Prostate gland (tissue), 2 donors: ENCODE measurements around the gene CEP112. TPM values are rescaled to one million over a fixed set of nuclear protein-coding genes. Genes with fewer than 3 reads are reported as not detected.

ENCODE experiments used
- DNase-seq: peaks from one replicate; pipeline ENCODE4 v3.0.0-alpha.2; 2019; ENCODE audit warnings: low spot score
- H3K27ac ChIP-seq, 2 donors: fragments of 200-600 bp; sonication (generic); 2 replicates each; pipeline ENCODE4 v1.5.1; 2017 to 2019
- H3K27me3 ChIP-seq: fragments of 200-600 bp; sonication (generic); replicated peaks from 2 replicates; pipeline ENCODE4 v1.5.1; 2019; ENCODE audit not compliant: insufficient read depth
- H3K36me3 ChIP-seq, 2 donors: fragments of 200-600 bp; sonication (generic); 1 replicate in 1 of 2; 2 replicates in 1 of 2; pipeline versions ENCODE4 v1.5.1 to v1.8.1; 2017 to 2019
- H3K4me1 ChIP-seq: fragments of 200-600 bp; sonication (generic); replicated peaks from 2 replicates; pipeline ENCODE4 v1.5.1; 2019
- H3K4me3 ChIP-seq, 2 donors: fragments of 200-600 bp; sonication (generic); 2 replicates each; pipeline ENCODE4 v1.5.1; 2017 to 2019
- H3K9me3 ChIP-seq: fragments of 200-600 bp; sonication (generic); 2 replicates; pipeline ENCODE4 v1.5.1; 2017
- POLR2A ChIP-seq: fragments of 450-650 bp; IDR thresholded peaks from one replicate; pipeline ENCODE4 v1.6.1; 2016; ENCODE audit warnings: antibody characterized with exemption, mild to moderate bottlenecking
- POLR2AphosphoS5 ChIP-seq: sonication (generic); formaldehyde crosslinking; IDR thresholded peaks from one replicate; pipeline ENCODE4 v1.6.1; 2017; ENCODE audit warnings: antibody characterized with exemption
- WGBS: methylation state at CpG from one replicate; pipeline ENCODE4 v1.1.5; 2018; 5-methylcytosine and 5-hydroxymethylcytosine counted together
- intact Hi-C: fragments of 100-400 bp; cut with DNase I; formaldehyde crosslinking; loops from one replicate; pipeline ENCODE4 v1.14.2; 2022
- total RNA-seq, 2 donors: library from RNA; depleted of rRNA; stranded (reverse); fragments of >200 nt; gene quantifications; one replicate each; pipeline ENCODE4 v1.1.0, GENCODE V29; 2016
- TF ChIP-seq, protein P1 (sequence below), 4 experiments: fragments of 200-600 bp in 2 of 4; fragments of 450-650 bp in 2 of 4; sonication (generic) in 2 of 4; IDR thresholded peaks; 1 replicate in 3 of 4; 2 replicates in 1 of 4; pipeline ENCODE4 v1.5.1; 2016 to 2019; ENCODE audit warnings: antibody characterized with exemption in 4 of 4, mild to moderate bottlenecking in 2 of 4, moderate library complexity in 2 of 4

Gene CEP112
- total RNA-seq, 2 donors from 2014 or later, result 2.3 to 22.8 TPM

- no peak overlapping the region for H3K27ac ChIP-seq
- H3K4me3 ChIP-seq, result no peak overlapping the region
- H3K9me3 ChIP-seq, result no peaks in the 10 kb centered on the region
- no peaks in the 10 kb centered on the region for H3K27me3 ChIP-seq
- no peak for TF ChIP-seq POLR2A
- TF ChIP-seq, protein P1, sequence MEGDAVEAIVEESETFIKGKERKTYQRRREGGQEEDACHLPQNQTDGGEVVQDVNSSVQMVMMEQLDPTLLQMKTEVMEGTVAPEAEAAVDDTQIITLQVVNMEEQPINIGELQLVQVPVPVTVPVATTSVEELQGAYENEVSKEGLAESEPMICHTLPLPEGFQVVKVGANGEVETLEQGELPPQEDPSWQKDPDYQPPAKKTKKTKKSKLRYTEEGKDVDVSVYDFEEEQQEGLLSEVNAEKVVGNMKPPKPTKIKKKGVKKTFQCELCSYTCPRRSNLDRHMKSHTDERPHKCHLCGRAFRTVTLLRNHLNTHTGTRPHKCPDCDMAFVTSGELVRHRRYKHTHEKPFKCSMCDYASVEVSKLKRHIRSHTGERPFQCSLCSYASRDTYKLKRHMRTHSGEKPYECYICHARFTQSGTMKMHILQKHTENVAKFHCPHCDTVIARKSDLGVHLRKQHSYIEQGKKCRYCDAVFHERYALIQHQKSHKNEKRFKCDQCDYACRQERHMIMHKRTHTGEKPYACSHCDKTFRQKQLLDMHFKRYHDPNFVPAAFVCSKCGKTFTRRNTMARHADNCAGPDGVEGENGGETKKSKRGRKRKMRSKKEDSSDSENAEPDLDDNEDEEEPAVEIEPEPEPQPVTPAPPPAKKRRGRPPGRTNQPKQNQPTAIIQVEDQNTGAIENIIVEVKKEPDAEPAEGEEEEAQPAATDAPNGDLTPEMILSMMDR (IDR thresholded peaks at IDR 0.05), result no peak
- peak; percentile 7 for TF ChIP-seq POLR2AphosphoS5
- intact Hi-C loops, result no loop called here
- no peaks in the 10 kb centered on the region for H3K36me3 ChIP-seq
- peak; percentile 37 for DNase-seq
- H3K4me1 ChIP-seq, result peaks cover 2% of the 10 kb centered on the region
Measured at GRCh38 chr17:65633988-65634387, 557.9 kb downstream of the CEP112 start.

DNA sequence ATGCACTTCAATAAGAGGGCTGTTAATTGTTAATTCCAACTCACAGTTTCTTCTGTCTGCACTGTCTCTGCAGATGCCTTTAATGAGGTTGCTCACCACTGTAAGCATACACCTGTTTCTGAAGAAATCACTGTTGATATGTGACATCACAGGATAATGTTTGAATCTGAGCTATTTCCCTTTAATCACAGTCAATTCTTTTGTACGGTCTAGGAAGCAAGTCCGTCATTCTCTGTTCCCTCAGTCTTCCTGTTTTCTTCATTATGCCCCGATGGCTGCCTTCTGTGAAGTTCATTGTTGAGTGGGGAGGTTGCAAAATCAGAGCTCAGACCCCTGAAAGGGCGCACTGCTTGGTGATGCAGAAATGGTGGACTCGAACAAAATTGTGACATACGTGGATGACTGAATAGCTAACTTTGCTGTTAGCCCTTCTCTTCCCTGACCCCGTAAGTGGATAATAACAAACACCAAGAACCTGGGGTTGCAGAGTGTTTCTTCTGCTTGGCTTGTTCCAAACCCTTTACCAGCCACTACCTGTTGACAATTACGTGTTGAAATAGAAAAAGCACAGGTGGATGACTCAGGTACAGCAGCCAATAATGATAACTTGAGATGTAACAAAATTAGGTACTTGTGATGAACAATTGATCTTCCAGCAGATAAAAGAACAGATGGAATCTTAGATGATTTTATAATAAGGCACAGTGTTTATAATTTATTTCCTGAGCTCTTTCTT is 558.6 kb downstream of the CEP112 start:
- no peaks in the 10 kb centered on the region for H3K36me3 ChIP-seq
- TF ChIP-seq POLR2AphosphoS5, result no peak
- TF ChIP-seq POLR2A, result no peak
- TF ChIP-seq, protein P1 (IDR thresholded peaks at IDR 0.05), result no peak
- H3K4me3 ChIP-seq, result no peak overlapping the region
- H3K27me3 ChIP-seq, result no peaks in the 10 kb centered on the region
- intact Hi-C loops, result no loop called here
- no peak overlapping the region for H3K27ac ChIP-seq
- DNase-seq, result no peak
- H3K9me3 ChIP-seq, result no peaks in the 10 kb centered on the region
- 78% methylated on average over 8 of the region's 8 CpGs for WGBS
- peaks cover 2% of the 10 kb centered on the region for H3K4me1 ChIP-seq

GRCh38 chr17:65630502-65630901 is 561.4 kb downstream of the CEP112 start:
- no peaks in the 10 kb centered on the region for H3K36me3 ChIP-seq
- H3K9me3 ChIP-seq, result no peaks in the 10 kb centered on the region
- TF ChIP-seq POLR2A (no peak), POLR2AphosphoS5 (no peak)
- TF ChIP-seq, protein P1 (IDR thresholded peaks at IDR 0.05), result no peak
- intact Hi-C loops, result no loop called here
- H3K4me1 ChIP-seq, result peaks cover 8% of the 10 kb centered on the region
- 96% methylated on average over 2 of the region's 2 CpGs for WGBS
- H3K4me3 ChIP-seq, result no peak overlapping the region
- H3K27ac ChIP-seq, result no peak overlapping the region
- H3K27me3 ChIP-seq, result no peaks in the 10 kb centered on the region
- DNase-seq, result no peak

DNA sequence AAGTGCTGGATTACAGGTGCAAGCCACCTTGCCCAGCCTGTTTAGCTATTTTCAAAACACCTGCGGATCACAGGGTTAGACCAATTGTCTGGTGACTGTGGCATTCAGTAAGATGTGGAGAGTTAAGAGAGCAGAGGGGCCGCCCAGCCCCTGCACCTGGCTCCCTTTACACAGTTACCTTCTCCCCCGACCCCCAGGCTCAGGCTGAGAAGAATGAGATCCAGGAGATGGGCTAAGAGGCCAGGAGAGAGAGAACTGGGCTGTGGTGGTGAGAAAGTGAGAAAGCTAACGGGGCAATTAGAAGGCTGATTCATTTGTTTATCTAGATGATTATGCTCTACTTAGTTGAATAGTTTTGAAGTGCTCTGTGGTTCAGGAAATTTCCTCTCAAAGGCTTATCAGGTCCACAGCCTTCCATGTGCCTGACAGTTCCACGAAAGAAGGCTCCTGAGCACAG is 562.7 kb downstream of the CEP112 start:
- TF ChIP-seq POLR2A (no peak), POLR2AphosphoS5 (no peak)
- TF ChIP-seq, protein P1 (IDR thresholded peaks at IDR 0.05), result no peak
- Histone ChIP-seq H3K4me1 (peaks cover 8% of the 10 kb centered on the region), H3K9me3 (no peaks in the 10 kb centered on the region), H3K36me3 (no peaks in the 10 kb centered on the region), H3K4me3 (no peak overlapping the region), H3K27me3 (no peaks in the 10 kb centered on the region), H3K27ac (peak overlapping the region in 1 of 2 donors; percentile 51)
- 73% methylated on average over 5 of the region's 5 CpGs for WGBS
- no peak for DNase-seq
- intact Hi-C loops, result no loop called here

GRCh38 chr17:65628644-65629036 is 563.3 kb downstream of the CEP112 start:
- no peaks in the 10 kb centered on the region for H3K9me3 ChIP-seq
- H3K27ac ChIP-seq, result peak overlapping the region; percentile 4 to 51
- H3K4me1 ChIP-seq, result peaks cover 6% of the 10 kb centered on the region
- H3K36me3 ChIP-seq, result no peaks in the 10 kb centered on the region
- WGBS, result 42% methylated on average over 8 of the region's 8 CpGs
- no peak overlapping the region for H3K4me3 ChIP-seq
- DNase-seq, result no peak
- intact Hi-C loops, result no loop called here
- H3K27me3 ChIP-seq, result no peaks in the 10 kb centered on the region
- TF ChIP-seq POLR2A (no peak), POLR2AphosphoS5 (no peak)
